Urinary bladder (tissue), 4 donors: ENCODE results near the gene BEND7. TPM values are rescaled to one million over a fixed set of nuclear protein-coding genes. Genes with fewer than 3 reads are reported as not detected.
"Not testable (repeated sequence)": the region's sequence is repeated elsewhere in the genome, so short reads cannot be mapped to it uniquely, and the experiment has no call there.

Experiments
- DNase-seq: peaks from one replicate; pipeline ENCODE4 v3.0.0-alpha.2; 2015; ENCODE audit errors: extremely low spot score
- H3K27ac ChIP-seq: one replicate; pipeline ENCODE4 v1.5.1; 2013; ENCODE audit warnings: low read depth, mild to moderate bottlenecking, moderate library complexity
- H3K36me3 ChIP-seq: one replicate; pipeline ENCODE4 v1.6.1; 2013; ENCODE audit warnings: mild to moderate bottlenecking, moderate library complexity; ENCODE audit not compliant: insufficient read depth
- H3K4me1 ChIP-seq: one replicate; pipeline ENCODE4 v1.6.1; 2013; ENCODE audit warnings: mild to moderate bottlenecking, moderate library complexity; ENCODE audit not compliant: insufficient read depth
- H3K4me3 ChIP-seq: one replicate; pipeline ENCODE4 v1.5.1; 2013; ENCODE audit warnings: low read depth, low read length
- WGBS: extraction: QIAGEN DNeasy Blood & Tissue Kit; methylation state at CpG from one replicate; pipeline ENCODE4 v1.1.7; 2013; 5-methylcytosine and 5-hydroxymethylcytosine counted together
- polyA plus RNA-seq: library from polyadenylated mRNA; stranded (reverse); fragments of 200-250 nt; gene quantifications from one replicate; pipeline ENCODE4 v1.2.3, GENCODE V29; 2013
- total RNA-seq: library from RNA; depleted of rRNA; stranded (reverse); fragments of >200 nt; gene quantifications from one replicate; pipeline ENCODE4 v1.2.3, GENCODE V29; 2014
- donor health status: healthy with polysubstance abuse.
- donor health status: healthy.

The BEND7 gene, protein sequence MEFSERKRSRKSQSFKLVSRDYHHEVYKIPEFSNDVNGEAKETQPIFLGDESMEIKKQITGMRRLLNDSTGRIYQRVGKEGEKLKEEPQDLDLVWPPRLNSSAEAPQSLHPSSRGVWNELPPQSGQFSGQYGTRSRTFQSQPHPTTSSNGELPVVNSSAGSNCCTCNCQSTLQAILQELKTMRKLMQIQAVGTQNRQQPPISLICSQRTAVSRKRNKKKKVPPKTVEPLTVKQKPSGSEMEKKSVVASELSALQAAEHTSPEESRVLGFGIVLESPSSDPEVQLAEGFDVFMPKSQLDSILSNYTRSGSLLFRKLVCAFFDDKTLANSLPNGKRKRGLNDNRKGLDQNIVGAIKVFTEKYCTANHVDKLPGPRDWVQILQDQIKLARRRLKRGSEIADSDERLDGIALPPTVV
- 8.8 TPM for total RNA-seq
- 8.0 TPM for polyA plus RNA-seq

DNA sequence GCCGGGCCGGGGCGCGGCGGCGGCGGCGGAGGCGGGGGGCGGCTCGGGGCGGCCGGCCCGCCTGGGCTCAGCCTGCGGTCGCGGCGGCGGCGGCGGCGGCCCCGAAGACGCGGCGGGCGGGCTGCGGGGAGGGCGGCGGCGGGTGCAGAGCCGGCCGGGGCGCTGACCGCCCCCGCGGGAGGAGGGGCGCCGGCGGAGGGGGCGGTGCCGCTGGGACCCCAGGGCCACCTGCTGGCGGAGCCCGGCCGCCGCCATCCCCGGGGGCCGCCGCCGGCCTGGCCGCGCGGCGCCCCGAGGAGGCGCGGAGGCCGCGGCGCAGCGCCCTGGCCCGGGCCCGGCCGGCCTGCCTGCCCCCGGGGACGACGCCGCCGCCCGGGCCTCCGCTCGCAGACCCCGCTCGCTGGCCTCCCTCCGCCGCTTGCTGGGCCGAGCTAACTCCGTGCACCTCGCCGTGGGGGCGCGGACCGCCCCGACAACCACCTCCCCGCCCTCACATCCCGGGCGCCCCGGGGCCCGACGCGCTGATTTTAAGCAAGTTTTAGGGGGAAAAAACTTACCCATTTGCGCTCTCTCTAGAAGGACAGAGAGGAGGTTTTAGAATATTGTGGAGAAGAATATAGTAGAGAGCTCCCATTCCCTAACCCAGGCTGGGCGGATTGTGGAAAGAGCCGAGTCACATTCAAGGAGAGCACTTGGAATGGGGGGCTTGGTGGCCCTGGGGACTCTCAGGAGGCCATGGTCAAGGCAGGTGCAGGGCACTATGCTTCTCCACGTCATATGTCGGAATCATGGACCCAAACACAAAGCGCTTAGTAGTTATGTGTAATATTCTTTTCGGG is at the start of gene BEND7:
TSS of gene BEND7 (minus strand) at position 140 of the 839 bp plus-strand sequence. CDS start 481 bp downstream, outside the sequence.
- Histone ChIP-seq H3K4me1 (no peaks in the 10 kb centered on the region), H3K4me3 (peak within 1 kb of the TSS; percentile 99), H3K36me3 (no peaks in the 10 kb centered on the region), H3K27ac (peak within 1 kb of the TSS; percentile 70)
- no peak for DNase-seq
- 3% methylated on average over 98 of the region's 98 CpGs for WGBS

DNA sequence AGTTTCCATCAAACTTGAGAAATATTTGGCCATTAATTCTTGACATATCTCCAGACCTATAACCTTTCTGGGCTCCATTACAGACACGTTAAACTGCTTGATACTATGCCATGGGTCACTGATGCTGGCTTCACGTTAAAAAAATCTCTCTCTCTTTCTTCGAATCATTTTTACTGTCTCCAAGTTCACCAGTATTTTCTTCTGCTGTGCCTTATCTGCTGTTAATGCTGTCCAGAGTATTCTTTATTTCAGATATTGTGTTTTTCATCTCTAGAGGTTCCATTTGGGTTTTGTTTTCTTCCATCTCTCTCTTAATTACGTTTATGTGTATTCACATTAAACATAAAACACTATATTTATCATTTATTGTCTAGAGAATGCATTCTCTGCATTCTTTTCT is 45.1 kb upstream of the BEND7 start:
- Histone ChIP-seq H3K27ac (no peak overlapping the region), H3K36me3 (no peaks in the 10 kb centered on the region), H3K4me3 (no peak overlapping the region), H3K4me1 (no peaks in the 10 kb centered on the region)
- no peak for DNase-seq
- 66% methylated on average over 4 of the region's 4 CpGs for WGBS

DNA sequence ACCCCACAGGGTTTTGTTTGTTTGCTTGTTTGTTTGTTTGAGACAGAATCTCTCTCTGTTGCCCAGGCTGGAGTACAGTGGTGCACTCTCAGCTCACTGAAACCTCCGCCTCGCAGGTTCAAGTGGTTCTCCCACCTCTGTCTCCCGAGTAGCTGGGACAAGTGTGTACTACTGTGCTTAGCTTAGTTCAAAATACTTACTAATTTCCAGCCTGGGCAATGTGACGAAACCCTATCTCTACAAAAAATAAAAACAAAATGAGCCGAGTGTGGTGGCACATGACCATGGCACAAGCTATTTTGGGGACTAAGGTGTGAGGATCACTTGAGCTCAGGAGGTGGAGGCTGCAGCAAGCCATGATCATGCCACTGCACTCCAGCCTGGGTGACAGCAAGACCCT is 42.7 kb upstream of the BEND7 start:
- H3K36me3 ChIP-seq = no peaks in the 10 kb centered on the region
- no peak overlapping the region for H3K4me3 ChIP-seq
- no peaks in the 10 kb centered on the region for H3K4me1 ChIP-seq
- 66% methylated on average over 5 of the region's 5 CpGs for WGBS
- no peak overlapping the region for H3K27ac ChIP-seq
- DNase-seq = no peak

DNA sequence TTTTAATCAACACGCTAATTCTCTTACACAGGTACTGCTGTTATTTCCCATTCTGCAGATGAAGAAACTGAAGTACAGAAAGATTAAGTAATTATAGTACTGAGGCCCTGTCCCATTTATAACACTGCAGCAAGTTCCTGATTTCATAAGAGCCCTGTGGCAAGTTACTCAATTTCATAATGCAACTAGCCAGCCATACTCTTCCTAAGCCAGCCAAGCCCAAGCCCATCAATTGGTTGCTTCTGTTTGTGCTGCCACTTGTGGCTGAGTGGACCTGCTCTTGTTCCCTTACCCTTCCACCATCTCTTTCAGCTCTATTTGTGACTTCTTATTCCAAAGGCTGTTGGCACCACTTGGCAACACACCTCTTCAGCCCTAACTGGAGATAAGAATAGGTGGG is 38.2 kb upstream of the BEND7 start:
- no peak overlapping the region for H3K27ac ChIP-seq
- no peaks in the 10 kb centered on the region for H3K36me3 ChIP-seq
- H3K4me1 ChIP-seq = no peaks in the 10 kb centered on the region
- H3K4me3 ChIP-seq = no peak overlapping the region
- 71% methylated on average over 1 of the region's 1 CpG for WGBS
- DNase-seq = no peak

DNA sequence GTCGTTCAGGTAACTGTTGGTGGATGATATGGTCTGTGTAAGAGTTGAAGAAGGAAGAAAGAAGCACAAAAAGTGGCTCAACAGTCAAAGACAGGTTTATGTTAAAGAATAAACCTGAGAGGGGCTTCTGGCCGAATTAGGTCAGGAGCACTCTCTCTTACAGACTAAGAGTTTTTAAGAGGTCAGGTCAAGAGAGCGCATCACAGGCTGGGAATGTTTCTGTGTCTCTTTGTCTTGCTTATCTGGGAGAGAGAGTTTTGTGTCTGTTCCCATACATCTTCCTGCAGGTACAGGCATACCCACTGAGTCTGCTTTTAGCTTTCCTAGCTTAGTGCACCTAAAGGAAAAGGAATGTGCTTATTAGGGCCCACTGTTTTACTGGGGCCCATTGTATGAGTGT is 35.8 kb upstream of the BEND7 start:
- DNase-seq = no peak
- WGBS = 88% methylated on average over 3 of the region's 3 CpGs
- H3K4me1 ChIP-seq = no peaks in the 10 kb centered on the region
- H3K36me3 ChIP-seq = no peaks in the 10 kb centered on the region
- H3K4me3 ChIP-seq = no peak overlapping the region
- no peak overlapping the region for H3K27ac ChIP-seq

DNA sequence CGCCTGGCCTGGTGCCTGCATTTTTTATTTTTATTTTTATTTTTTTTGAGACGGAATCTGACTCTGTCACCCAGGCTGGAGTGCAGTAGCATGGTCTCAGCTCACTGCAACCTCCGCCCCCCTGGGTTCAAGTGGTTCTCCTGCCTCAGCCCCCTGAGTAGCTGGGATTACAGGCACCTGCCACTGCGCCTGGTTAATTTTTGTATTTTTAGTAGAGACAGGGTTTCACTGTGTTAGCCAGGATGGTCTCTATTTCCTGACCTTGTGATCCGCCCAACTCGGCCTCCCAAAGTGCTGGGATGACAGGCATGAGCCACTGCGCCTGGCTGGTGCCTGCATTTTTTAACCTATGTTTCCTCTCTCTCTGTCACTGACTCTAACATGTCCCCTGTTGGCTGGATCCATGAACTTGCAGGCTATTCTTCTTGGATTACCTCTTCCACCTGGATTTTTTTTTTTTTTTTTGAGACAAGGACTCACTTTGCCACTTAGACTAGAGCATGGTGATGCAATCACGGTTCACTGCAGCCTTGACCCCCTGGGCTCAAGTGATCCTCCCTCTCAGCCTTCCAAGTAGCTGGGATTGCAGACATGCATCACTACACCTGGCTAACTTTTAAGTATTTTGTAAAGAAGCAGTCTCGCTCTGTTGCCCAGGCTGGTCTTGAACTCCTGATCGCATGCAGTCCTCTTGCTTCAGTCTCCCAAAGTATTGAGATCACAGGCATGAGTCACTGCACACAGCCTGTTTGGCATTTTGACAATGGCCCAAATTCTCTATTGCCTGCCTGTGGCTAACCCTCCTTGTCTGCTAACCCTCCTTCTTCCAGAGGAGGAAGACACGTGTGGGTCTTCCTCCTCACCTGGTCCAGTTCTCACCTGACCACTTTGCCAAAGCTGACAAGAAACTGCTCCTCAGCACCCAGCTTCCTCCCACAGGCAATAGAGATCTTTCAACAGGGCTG is 34.9 kb upstream of the BEND7 start:
- Histone ChIP-seq H3K4me3 (no peak overlapping the region), H3K27ac (no peak overlapping the region), H3K36me3 (no peaks in the 10 kb centered on the region), H3K4me1 (no peaks in the 10 kb centered on the region)
- DNase-seq = no peak
- 88% methylated on average over 11 of the region's 11 CpGs for WGBS

DNA sequence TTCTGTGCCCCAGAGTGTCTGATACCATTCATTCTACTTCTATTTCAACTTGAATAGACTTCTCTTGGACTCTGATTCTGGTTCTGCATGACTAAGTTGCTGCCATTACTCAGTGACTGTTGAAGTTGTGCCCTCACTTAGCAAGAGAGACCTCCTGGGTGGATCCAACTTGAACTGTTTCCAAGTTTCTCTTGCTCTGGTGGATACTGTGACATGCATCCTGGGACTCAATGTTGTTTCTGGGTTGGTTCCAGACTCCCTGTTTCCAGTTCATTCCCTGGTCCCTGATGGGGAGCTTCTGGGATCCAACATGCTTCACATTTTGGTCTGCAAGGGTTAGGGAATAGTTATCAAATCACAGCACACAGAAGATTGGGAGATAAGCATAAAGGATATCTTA is 31.8 kb upstream of the BEND7 start:
- no peaks in the 10 kb centered on the region for H3K36me3 ChIP-seq
- no peak overlapping the region for H3K27ac ChIP-seq
- no peaks in the 10 kb centered on the region for H3K4me1 ChIP-seq
- no peak overlapping the region for H3K4me3 ChIP-seq
- DNase-seq = no peak

DNA sequence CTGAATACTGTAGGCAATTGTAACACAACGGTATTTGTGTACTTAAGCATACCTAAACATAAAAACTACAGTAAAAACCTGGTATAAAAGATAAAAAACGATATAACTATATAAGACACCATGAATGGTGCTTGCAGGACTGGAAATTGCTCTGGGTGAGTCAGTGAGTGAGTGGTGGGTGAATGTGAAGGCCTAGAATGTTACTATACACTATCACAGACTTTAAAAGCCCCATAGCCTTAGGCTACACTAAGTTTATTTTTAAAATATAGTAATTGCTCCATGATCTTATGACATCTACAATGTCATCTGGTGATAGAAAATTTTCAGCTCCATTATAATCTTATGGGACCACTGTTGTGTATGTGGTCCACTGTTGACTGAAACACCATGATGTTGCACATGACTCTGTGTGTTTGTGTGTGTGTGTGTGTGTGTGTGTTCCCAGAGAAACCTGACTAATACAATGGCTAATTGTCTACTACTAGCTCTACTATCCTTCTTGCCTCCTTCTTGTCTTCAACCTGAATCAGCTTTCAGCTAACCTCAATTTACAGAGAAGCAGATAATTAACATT is 30.4 kb upstream of the BEND7 start:
- no peaks in the 10 kb centered on the region for H3K36me3 ChIP-seq
- no peak for DNase-seq
- WGBS = 62% methylated on average over 2 of the region's 2 CpGs
- no peak overlapping the region for H3K27ac ChIP-seq
- no peaks in the 10 kb centered on the region for H3K4me1 ChIP-seq
- H3K4me3 ChIP-seq = no peak overlapping the region

DNA sequence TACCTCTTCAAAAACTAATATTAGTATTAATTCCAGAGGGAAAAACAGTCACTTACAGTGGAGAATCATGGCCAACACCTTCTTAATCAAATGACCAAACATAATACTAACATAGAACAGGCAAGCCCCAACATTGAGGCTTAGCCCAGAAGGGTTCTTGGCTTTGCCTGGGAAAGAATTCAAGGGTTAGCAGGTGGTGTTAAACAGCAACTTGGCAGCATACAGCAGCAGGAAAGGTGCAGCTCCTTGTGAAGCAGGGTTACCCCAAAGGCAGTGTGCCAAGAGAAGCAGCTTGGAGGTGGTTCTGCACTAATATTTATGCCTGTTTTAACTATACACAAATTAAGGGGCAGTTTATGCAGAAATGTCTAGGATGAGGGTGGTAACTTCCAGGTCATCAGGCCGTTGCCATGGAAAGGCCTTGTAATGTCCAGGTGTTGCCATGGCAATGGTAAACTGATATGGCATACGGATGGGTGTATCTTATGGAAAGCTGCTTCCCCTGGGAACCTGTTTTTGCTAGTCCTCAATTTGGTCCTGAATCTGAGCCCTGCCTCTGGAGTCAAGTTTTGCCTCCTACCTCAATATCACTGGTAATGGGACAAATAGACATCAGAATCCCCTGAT is 27.2 kb upstream of the BEND7 start:
- Histone ChIP-seq H3K4me3 (no peak overlapping the region), H3K4me1 (no peaks in the 10 kb centered on the region), H3K27ac (no peak overlapping the region), H3K36me3 (no peaks in the 10 kb centered on the region)
- WGBS = 55% methylated on average over 2 of the region's 2 CpGs
- DNase-seq = no peak

DNA sequence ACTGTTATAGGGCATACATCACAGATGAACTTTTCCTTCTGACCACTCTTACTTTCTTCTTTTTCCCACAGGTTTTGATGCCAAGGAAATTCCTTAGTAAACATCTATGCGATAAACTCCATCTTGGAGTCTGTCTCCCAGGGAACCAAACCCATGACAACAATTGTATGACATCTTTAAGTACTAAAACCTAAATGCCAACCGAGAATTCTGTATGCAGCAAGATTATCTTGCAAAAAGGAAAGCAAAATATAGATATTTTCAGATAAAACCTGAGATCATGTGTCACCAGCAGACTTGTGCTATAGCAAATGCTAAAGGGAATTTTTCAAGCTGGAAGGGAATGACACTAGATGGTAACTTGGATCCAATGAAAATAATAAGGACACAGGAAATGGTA is 22.0 kb upstream of the BEND7 start:
- whole genome bisulfite sequencing = 61% methylated on average over 2 of the region's 2 CpGs
- no peak for DNase-seq
- H3K36me3 ChIP-seq = no peaks in the 10 kb centered on the region
- peaks cover 2% of the 10 kb centered on the region for H3K4me1 ChIP-seq
- H3K4me3 ChIP-seq = no peak overlapping the region
- H3K27ac ChIP-seq = no peak overlapping the region

DNA sequence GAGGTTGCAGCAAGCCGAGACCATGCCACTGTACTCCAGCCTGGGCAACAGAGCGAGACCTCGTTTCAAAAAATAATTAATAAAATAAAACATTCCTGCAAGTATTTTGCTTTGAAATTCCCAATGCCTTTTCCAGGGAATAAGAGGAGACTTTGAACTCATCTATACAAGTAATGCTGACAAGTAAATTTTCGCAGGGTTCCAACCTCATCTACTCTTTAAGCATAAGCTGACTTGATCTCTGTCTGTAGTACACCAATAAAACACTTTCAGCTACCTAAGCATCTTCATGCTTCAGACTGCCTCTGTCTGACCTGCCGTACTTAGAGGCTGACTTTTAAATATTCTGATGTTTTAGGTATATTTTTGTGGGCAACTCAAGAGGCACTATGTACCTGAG is 13.7 kb upstream of the BEND7 start:
- H3K36me3 ChIP-seq = no peaks in the 10 kb centered on the region
- H3K4me3 ChIP-seq = no peak overlapping the region
- H3K27ac ChIP-seq = no peak overlapping the region
- H3K4me1 ChIP-seq = no peaks in the 10 kb centered on the region
- 85% methylated on average over 5 of the region's 5 CpGs for WGBS
- no peak for DNase-seq

DNA sequence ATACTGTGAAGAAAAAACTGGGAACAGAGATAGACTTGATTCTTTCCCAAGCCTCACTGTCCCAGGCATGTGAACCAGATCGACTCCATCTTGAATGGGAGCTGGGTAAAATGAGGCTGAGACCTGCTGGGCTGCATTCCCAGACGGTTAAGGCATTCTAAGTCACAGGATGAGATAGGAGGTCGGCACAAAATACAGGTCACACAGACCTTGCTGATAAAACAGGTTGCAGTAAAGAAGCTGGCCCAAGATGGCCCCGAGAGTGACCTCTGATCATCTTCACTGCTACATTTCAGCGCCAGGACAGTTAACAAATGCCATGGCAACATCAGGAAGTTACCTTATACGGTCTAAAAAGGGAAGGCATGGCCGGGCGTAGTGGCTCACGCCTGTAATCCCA is 9.2 kb upstream of the BEND7 start:
- not testable (repeated sequence) for H3K4me1 ChIP-seq, H3K27ac ChIP-seq, H3K4me3 ChIP-seq, H3K36me3 ChIP-seq, DNase-seq
- WGBS = 69% methylated on average over 9 of the region's 9 CpGs
